ENCODE results near the gene SLC6A13. TPM values are rescaled to one million over a fixed set of nuclear protein-coding genes. Genes with fewer than 3 reads are reported as not detected.

Gene SLC6A13
- total and polyA plus RNA-seq, 4 donors, result 0.23 to 12.0 (median 7.5) TPM

DNA sequence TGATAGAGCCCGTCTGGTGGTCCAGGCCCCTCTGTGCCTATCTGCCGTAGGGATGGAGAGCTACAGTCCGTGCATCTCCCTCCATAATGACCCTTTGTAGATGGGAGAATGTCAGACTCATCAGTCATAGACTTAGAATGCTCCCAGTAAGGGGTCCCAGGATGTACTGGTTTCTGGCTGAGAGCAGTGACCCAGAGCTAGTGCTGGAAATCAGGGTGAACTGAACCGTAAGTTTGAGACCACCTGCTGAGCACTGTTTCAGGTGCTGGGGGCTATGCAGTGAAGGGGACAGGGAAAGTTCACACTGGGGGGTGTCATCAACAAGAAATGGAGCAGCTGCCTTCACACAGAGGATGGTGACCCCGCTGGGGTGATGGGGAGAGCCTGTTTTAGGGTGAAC, 82.8 kb downstream of the SLC6A13 start (continued):
- no peak for TF ChIP-seq ZBTB33 (IDR thresholded peaks at IDR 0.05)
- TF ChIP-seq EGR1 (IDR thresholded peaks at IDR 0.05; ENCODE audit: low read depth in 2 of 2), result no peak

DNA sequence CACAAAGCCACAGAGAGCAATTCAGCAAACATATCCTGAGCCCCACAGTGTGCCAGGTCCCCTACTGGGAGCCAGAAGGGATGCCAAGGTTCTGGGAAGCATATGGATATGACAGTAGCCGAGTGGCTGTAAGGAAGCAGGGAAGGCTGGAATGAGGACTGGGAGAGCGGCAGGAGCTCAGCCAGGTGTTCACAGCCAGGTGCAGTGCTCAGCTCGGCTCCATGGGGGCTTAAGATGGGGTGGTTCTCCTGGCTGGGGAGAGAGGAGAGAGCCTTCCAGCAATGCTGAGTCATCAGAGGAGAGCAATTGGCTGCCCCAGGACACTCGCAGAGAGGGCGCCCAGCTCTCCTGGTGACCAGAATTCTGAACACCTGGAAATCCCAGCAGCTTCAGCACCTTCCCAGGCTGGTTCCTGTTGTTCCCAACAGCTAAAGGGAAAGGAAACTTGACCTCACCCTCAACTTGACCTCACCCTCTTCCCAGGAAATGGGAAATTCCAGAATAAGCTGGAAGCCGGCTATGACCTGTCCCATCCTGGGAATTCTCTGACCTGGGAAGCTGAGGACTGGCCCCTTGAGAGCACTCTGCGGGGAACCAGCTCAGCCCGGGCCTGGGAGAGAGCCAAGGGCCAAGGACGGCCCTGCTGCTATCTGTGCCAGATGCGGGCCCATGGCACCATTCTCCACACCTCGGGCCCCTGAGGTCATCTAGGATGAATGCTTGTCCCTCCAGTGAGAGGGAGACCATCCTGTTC, 83.3 kb downstream of the SLC6A13 start:
- Histone ChIP-seq H3K4me3 (ENCODE audit: low read depth in 1 of 3, low read length in 3 of 3) (no peak overlapping the region), H3K27ac (ENCODE audit: low read depth in 1 of 2, low read length in 2 of 2) (no peak overlapping the region), H3K4me1 (ENCODE audit: control insufficient read depth in 4 of 4, insufficient read depth in 4 of 4, low read length in 3 of 4) (peaks cover 6 to 26% (median 14%) of the 10 kb centered on the region in 4 donors), H3K27me3 (ENCODE audit: control insufficient read depth in 4 of 4, insufficient read depth in 4 of 4, low read length in 3 of 4) (no peaks in the 10 kb centered on the region), H3K9me3 (ENCODE audit: control insufficient read depth in 4 of 4, low read length in 3 of 4) (no peaks in the 10 kb centered on the region), H3K36me3 (ENCODE audit: control insufficient read depth in 4 of 4, insufficient read depth in 3 of 4, low read depth in 1 of 4, low read length in 3 of 4) (no peaks in the 10 kb centered on the region), H3K9ac (ENCODE audit: low read depth in 1 of 2, low read length in 2 of 2) (no peak overlapping the region)
- DNase-seq (ENCODE audit: low spot score), result no peak
- TF ChIP-seq SP1 (IDR thresholded peaks at IDR 0.05) (peak; percentile 13), RXRA (IDR thresholded peaks at IDR 0.05) (peak in 1 of 2 donors; percentile 9), REST (IDR thresholded peaks at IDR 0.05) (peak; percentile 93), FOXA2 (IDR thresholded peaks at IDR 0.05) (no peak), GABPA (IDR thresholded peaks at IDR 0.05 in 1 of 2, conservative IDR thresholded peaks at IDR 0.05 in 1 of 2) (no peak), NR2F2 (IDR thresholded peaks at IDR 0.05) (peak; percentile 95), CTCF (IDR thresholded peaks at IDR 0.05; ENCODE audit: low read depth, low read length, missing input control) (no peak)
- WGBS, result 76% methylated on average over 11 of the region's 11 CpGs

DNA sequence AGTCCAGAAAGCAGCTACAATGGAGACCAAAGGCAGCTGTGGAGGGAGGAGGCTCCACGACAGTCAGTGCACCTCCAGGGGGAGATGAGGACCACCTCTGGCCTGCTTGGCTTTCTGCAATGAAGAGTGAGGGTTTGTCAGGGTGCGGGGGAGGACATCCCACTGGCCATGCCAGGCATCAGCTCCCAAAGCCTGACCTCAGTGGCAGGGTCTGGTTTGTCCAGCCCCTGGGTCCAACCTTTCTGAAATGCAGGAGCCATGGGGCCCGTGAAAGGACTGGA, 83.9 kb downstream of the SLC6A13 start:
- no peaks in the 10 kb centered on the region for H3K36me3 ChIP-seq (ENCODE audit: control insufficient read depth in 4 of 4, insufficient read depth in 3 of 4, low read depth in 1 of 4, low read length in 3 of 4)
- H3K9ac ChIP-seq (ENCODE audit: low read depth in 1 of 2, low read length in 2 of 2), result no peak overlapping the region
- H3K27me3 ChIP-seq (ENCODE audit: control insufficient read depth in 4 of 4, insufficient read depth in 4 of 4, low read length in 3 of 4), result no peaks in the 10 kb centered on the region
- 92% methylated on average over 3 of the region's 3 CpGs for WGBS
- peaks cover 6 to 29% (median 14%) of the 10 kb centered on the region in 4 donors for H3K4me1 ChIP-seq (ENCODE audit: control insufficient read depth in 4 of 4, insufficient read depth in 4 of 4, low read length in 3 of 4)
- no peak for DNase-seq (ENCODE audit: low spot score)
- H3K4me3 ChIP-seq (ENCODE audit: low read depth in 1 of 3, low read length in 3 of 3), result no peak overlapping the region
- no peak overlapping the region for H3K27ac ChIP-seq (ENCODE audit: low read depth in 1 of 2, low read length in 2 of 2)
- H3K9me3 ChIP-seq (ENCODE audit: control insufficient read depth in 4 of 4, low read length in 3 of 4), result no peaks in the 10 kb centered on the region
- no peak for TF ChIP-seq RAD21 (IDR thresholded peaks at IDR 0.05)
- no peak for TF ChIP-seq SP1 (IDR thresholded peaks at IDR 0.05)
- no peak for TF ChIP-seq CTCF (IDR thresholded peaks at IDR 0.05; ENCODE audit: low read depth, low read length, missing input control)
- TF ChIP-seq FOXA1 (IDR thresholded peaks at IDR 0.05), result no peak
- TF ChIP-seq, protein P1, sequence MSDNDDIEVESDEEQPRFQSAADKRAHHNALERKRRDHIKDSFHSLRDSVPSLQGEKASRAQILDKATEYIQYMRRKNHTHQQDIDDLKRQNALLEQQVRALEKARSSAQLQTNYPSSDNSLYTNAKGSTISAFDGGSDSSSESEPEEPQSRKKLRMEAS (IDR thresholded peaks at IDR 0.05), result no peak
- no peak for TF ChIP-seq ZBTB33 (IDR thresholded peaks at IDR 0.05)
- TF ChIP-seq REST (IDR thresholded peaks at IDR 0.05), result no peak
- TF ChIP-seq GABPA (IDR thresholded peaks at IDR 0.05 in 1 of 2, conservative IDR thresholded peaks at IDR 0.05 in 1 of 2), result no peak

All from liver (tissue), 9 donors.